Adrenal gland (tissue), 12 donors: ENCODE data around the gene MUC5B. TPM values are rescaled to one million over a fixed set of nuclear protein-coding genes. Genes with fewer than 3 reads are reported as not detected.
"Not testable (repeated sequence)": the region's sequence is repeated elsewhere in the genome, so short reads cannot be mapped to it uniquely, and the experiment has no call there.

Source experiments
- DNase-seq, 7 donors: peaks; one replicate each; pipeline ENCODE4 v3.0.0-alpha.2; 2019 to 2020
- H3K27ac ChIP-seq, 5 donors: fragments of 200-600 bp; sonication (generic) in 4 of 5; 1 replicate in 3 of 5; 2 replicates in 2 of 5; pipeline versions ENCODE4 v1.5.1 to v1.8.0; 2016 to 2020; ENCODE audit warnings: mild to moderate bottlenecking in 1 of 5
- H3K27me3 ChIP-seq: fragments of 200-600 bp; 2 replicates; pipeline ENCODE4 v1.8.0; 2021
- H3K36me3 ChIP-seq, 2 donors: fragments of 200-600 bp; replicated peaks in 1 of 2; 1 replicate in 1 of 2; 2 replicates in 1 of 2; pipeline versions ENCODE4 v1.5.1 to v1.8.0; 2018 to 2022
- H3K4me1 ChIP-seq, 2 donors: fragments of 200-600 bp; replicated peaks in 1 of 2; 1 replicate in 1 of 2; 2 replicates in 1 of 2; pipeline versions ENCODE4 v1.5.1 to v1.8.0; 2018 to 2021
- H3K4me3 ChIP-seq, 4 donors: fragments of 200-600 bp; sonication (generic) in 3 of 4; one replicate each; pipeline ENCODE4 v1.5.1; 2016 to 2018
- H3K9me3 ChIP-seq, 3 donors: fragments of 200-600 bp; sonication (generic) in 1 of 3; replicated peaks in 1 of 3; 1 replicate in 2 of 3; 2 replicates in 1 of 3; pipeline versions ENCODE4 v1.5.1 to v1.8.0; 2016 to 2021
- POLR2A ChIP-seq, 2 donors: fragments of 450-650 bp; IDR thresholded peaks; one replicate each; pipeline ENCODE4 v1.6.1; 2017; ENCODE audit warnings: antibody characterized with exemption in 2 of 2, mild to moderate bottlenecking in 2 of 2, moderate library complexity in 1 of 2
- WGBS, 4 donors: extraction: QIAGEN DNeasy Blood & Tissue Kit in 2 of 4; methylation state at CpG; one replicate each; pipeline versions ENCODE4 v1.1.5 to v1.1.7; 2013 to 2017; 5-methylcytosine and 5-hydroxymethylcytosine counted together
- intact Hi-C, 2 donors: fragments of 100-400 bp; cut with DNase I; formaldehyde crosslinking; loops; one replicate each; pipeline versions ENCODE4 v1.14.1 to v1.15.0; 2022 to 2023
- polyA plus RNA-seq, 3 donors: library from polyadenylated mRNA; stranded (reverse); fragments of 200-250 nt in 2 of 3; fragments of 350-450 nt in 1 of 3; fragmentation: Illumina TruSeq in 1 of 3; extraction: RNeasy Lipid Tissue Mini Kit (QIAGEN cat#74804) in 1 of 3; gene quantifications; one replicate each; pipeline ENCODE4 v1.2.3, GENCODE V29; 2013 to 2014
- total RNA-seq, 9 donors: library from RNA; depleted of rRNA in 4 of 9; stranded (reverse); fragments of >200 nt in 4 of 9; fragments of 120-200 nt in 1 of 9; fragmentation: NEBNext Ultra II Directional in 1 of 9; extraction: Animal tissue kit (Norgen Biotek cat#: 25700) in 1 of 9; gene quantifications; one replicate each; pipeline versions ENCODE4 v1.1.0 to v1.2.4, GENCODE V29; 2013 to 2023
- TF ChIP-seq, protein P1 (sequence below), 6 experiments: fragments of 450-650 bp in 4 of 6; fragments of 200-600 bp in 2 of 6; sonication (generic) in 1 of 6; IDR thresholded peaks; 1 replicate in 5 of 6; 2 replicates in 1 of 6; pipeline versions ENCODE4 v1.5.1 to v1.8.0; 2016 to 2021; ENCODE audit warnings: antibody characterized with exemption in 6 of 6, mild to moderate bottlenecking in 2 of 6, moderate library complexity in 1 of 6
- donor health status: healthy with polysubstance abuse.
- donor health status: Bipolar disorder and iron deficiency.
- donor health status: DM: yes; HTN: yes; CAD: no.
- donor health status: DM: no; HTN: no; CAD: no.
- donor health status: DM: no; HTN: no; CAD: no.
- donor health status: DM: yes; HTN: yes; CAD: no.

MUC5B gene
- total and polyA plus RNA-seq, 12 donors = under 0.01 to 0.95 (median 0.70) TPM; not detected in 7

DNA sequence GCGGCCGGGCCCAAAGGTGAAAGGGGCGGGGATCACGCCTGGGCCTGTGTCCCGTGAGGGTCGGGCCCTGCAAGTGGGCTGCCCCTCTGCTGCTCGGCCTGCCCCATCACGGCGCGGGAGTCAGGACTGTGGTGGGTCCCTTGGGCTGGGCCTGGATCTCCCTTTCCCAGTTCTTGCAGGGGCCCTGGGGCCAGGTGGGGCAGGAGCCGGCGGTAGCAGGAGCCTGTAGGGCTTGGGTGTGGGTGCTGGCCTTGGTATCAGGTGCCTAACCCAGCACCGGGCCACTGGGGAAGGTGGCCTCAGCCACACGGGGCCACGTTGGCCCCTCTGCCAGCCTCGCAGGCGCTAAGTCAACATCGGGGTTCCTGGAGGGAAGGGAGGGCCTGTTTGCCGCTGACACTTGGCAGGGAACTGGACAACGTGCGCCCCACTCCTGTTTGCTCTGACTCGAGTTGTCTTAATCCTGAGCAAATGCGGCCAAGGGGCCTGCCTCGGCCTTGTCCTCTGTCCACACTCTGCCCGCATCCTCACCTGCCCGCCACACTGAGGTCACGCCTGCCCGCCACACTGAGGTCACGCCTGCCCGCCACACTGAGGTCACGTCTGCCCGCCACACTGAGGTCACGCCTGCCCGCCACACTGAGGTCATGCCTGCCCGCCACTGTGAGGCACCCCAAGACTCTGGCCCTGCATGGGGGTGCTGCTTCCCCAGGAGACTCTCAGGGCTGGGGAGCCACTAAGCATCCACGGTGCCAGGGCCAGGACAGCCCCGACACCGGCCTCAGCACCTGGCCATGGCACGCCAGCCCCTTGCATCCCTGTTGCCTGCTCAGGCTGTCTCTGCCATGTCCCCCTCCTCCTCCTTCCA, 14.2 kb upstream of the MUC5B start:
- no peak overlapping the region for H3K27ac ChIP-seq
- TF ChIP-seq, protein P1, sequence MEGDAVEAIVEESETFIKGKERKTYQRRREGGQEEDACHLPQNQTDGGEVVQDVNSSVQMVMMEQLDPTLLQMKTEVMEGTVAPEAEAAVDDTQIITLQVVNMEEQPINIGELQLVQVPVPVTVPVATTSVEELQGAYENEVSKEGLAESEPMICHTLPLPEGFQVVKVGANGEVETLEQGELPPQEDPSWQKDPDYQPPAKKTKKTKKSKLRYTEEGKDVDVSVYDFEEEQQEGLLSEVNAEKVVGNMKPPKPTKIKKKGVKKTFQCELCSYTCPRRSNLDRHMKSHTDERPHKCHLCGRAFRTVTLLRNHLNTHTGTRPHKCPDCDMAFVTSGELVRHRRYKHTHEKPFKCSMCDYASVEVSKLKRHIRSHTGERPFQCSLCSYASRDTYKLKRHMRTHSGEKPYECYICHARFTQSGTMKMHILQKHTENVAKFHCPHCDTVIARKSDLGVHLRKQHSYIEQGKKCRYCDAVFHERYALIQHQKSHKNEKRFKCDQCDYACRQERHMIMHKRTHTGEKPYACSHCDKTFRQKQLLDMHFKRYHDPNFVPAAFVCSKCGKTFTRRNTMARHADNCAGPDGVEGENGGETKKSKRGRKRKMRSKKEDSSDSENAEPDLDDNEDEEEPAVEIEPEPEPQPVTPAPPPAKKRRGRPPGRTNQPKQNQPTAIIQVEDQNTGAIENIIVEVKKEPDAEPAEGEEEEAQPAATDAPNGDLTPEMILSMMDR (IDR thresholded peaks at IDR 0.05) = no peak
- TF ChIP-seq POLR2A (IDR thresholded peaks at IDR 0.05) = no peak
- peaks cover 0 to 14% (median 4%) of the 10 kb centered on the region in 3 donors for H3K9me3 ChIP-seq
- H3K27me3 ChIP-seq = peaks cover 2% of the 10 kb centered on the region
- H3K4me1 ChIP-seq = no peaks in the 10 kb centered on the region
- intact Hi-C loops = no loop called here
- WGBS, 4 donors = 91 to 94% (median 93%) methylated on average over 9 to 39 of the region's 39 CpGs
- no peak overlapping the region for H3K4me3 ChIP-seq
- DNase-seq = peak in 1 of 7 donors; percentile 9
- H3K36me3 ChIP-seq = no peaks in the 10 kb centered on the region

DNA sequence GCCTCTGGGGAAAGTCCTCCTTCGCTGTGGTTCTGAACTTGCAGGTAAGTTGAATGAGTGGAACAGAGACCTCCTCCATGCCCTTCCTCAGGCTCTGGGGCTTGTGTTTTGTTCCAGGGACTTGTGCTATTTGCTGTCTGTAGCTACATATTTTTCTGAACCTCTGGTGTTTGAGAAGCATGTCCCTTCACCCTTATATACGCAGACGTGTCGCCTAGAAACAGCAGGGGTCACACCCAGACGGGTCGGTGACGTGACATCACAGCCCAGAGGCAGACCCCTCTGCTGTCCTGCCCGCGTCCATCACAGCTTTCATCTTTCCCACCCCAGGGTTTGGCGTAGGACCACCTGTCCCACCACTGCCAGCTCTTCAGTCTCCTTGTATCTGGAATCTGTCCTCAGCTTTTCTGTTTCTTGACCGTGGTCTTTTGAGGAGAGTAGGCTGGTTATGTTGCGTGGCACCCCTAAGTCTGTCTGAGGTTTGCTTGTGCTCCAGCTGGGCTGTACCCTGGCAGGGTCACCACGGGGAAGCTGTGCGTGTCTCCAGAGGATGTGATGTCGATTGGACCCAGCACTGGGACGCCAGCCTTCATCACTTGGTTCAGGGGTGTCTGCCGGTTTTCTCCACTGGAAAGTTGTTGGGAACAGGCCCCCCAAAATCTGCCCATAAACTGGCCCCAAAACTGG, 13.4 kb upstream of the MUC5B start:
- 88 to 91% (median 90%) methylated on average over 12 to 17 of the region's 17 CpGs for WGBS, 4 donors
- no peak for DNase-seq

DNA sequence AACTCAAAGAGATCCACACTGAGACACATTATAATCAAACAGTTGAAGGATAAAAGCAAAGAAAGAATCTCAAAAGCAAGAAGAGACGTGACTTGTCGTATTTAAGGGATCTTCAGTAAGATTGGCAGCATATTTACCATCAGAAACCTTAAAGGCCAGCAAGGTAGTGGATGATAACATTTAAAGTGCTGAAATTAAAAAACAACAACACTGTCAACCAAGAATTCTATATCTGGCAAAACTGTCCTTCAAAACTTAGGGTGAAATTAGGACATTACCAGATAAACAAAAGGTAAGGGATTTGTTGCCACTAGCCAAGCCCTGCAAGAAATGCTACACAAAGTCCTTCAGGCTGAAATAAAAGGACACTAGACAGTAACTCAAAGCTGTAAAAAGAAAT, 11.0 kb upstream of the MUC5B start:
- Histone ChIP-seq H3K27me3 (no peaks in the 10 kb centered on the region), H3K9me3 (peaks cover 0 to 14% (median 4%) of the 10 kb centered on the region in 3 donors), H3K27ac (no peak overlapping the region), H3K4me1 (no peaks in the 10 kb centered on the region), H3K36me3 (no peaks in the 10 kb centered on the region), H3K4me3 (no peak overlapping the region)
- no peak for DNase-seq
- WGBS, 4 donors = 70 to 79% (median 72%) methylated on average over 2 of the region's 2 CpGs
- intact Hi-C loops = no loop called here
- TF ChIP-seq, protein P1 (IDR thresholded peaks at IDR 0.05) = no peak
- TF ChIP-seq POLR2A (IDR thresholded peaks at IDR 0.05) = no peak

More for the DNA sequence above, 13.4 kb upstream of the MUC5B start:
- Histone ChIP-seq H3K27me3 (no peaks in the 10 kb centered on the region), H3K36me3 (no peaks in the 10 kb centered on the region), H3K27ac (no peak overlapping the region), H3K9me3 (peaks cover 0 to 14% (median 4%) of the 10 kb centered on the region in 3 donors), H3K4me3 (no peak overlapping the region), H3K4me1 (no peaks in the 10 kb centered on the region)
- TF ChIP-seq POLR2A (IDR thresholded peaks at IDR 0.05) = no peak
- TF ChIP-seq, protein P1 (IDR thresholded peaks at IDR 0.05) = no peak
- intact Hi-C loops = no loop called here

DNA sequence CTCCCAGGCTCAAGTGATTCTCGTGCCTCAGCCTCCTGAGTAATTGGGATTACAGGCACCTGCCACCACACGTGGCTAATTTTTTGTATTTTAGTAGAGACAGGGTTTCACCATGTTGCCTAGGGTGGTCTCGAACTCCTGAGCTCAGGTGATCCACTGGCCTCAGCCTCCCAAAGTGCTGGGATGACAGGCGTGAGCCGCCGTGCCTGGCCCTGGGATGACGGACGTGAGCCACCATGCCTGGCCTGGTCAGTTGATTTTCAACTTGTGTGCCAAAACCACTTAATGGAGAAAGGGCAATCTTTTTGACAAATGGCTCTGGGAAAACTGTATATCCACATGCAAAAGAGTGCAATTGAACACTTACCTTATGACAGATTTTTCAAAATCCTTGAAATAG, 7.0 kb upstream of the MUC5B start:
- intact Hi-C loops, H3K4me3 ChIP-seq, DNase-seq, H3K4me1 ChIP-seq, H3K27ac ChIP-seq, H3K27me3 ChIP-seq, H3K36me3 ChIP-seq: not testable (repeated sequence)
- 77 to 87% (median 82%) methylated on average over 8 of the region's 8 CpGs for WGBS, 4 donors
- peaks cover 0 to 12% (median 4%) of the 10 kb centered on the region in 3 donors for H3K9me3 ChIP-seq
